Gastroesophageal sphincter (tissue), 4 donors: Measurements from ENCODE around the gene SNTG2. TPM values are rescaled to one million over a fixed set of nuclear protein-coding genes. Genes with fewer than 3 reads are reported as not detected.

Source experiments
- ATAC-seq: fragments of 150-250 bp; one replicate; pipeline ENCODE4 v1.9.1; 2016; ENCODE audit warnings: mild to moderate bottlenecking, moderate library complexity
- H3K27ac ChIP-seq, 4 donors: fragments of 200-600 bp; sonication (generic) in 3 of 4; 1 replicate in 3 of 4; 2 replicates in 1 of 4; pipeline ENCODE4 v1.5.1; 2016 to 2019
- H3K27me3 ChIP-seq: fragments of 200-600 bp; sonication (generic); one replicate; pipeline ENCODE4 v1.5.1; 2019
- H3K36me3 ChIP-seq, 2 donors: fragments of 200-600 bp; sonication (generic); one replicate each; pipeline ENCODE4 v1.5.1; 2019; ENCODE audit warnings: control low read depth in 1 of 2
- H3K4me1 ChIP-seq, 3 donors: fragments of 200-600 bp; sonication (generic); 1 replicate in 2 of 3; 2 replicates in 1 of 3; pipeline ENCODE4 v1.5.1; 2016 to 2019; ENCODE audit warnings: control low read depth in 2 of 3
- H3K4me3 ChIP-seq, 2 donors: fragments of 200-600 bp; sonication (generic); one replicate each; pipeline ENCODE4 v1.5.1; 2019; ENCODE audit warnings: mild to moderate bottlenecking in 1 of 2, moderate library complexity in 1 of 2
- H3K9me3 ChIP-seq, 3 donors: fragments of 200-600 bp; sonication (generic); one replicate each; pipeline ENCODE4 v1.5.1; 2017 to 2019; ENCODE audit warnings: control low read depth in 2 of 3
- CTCF ChIP-seq, 4 experiments: fragments of 200-600 bp in 2 of 4; fragments of 450-650 bp in 2 of 4; sonication (generic) in 1 of 4; IDR thresholded peaks; one replicate each; pipeline ENCODE4 v1.5.1; 2017 to 2019; ENCODE audit warnings: antibody characterized with exemption in 4 of 4, mild to moderate bottlenecking in 2 of 4, moderate library complexity in 2 of 4
- EP300 ChIP-seq: sonication (generic); formaldehyde crosslinking; IDR thresholded peaks from one replicate; pipeline ENCODE4 v1.6.1; 2017; ENCODE audit warnings: antibody characterized with exemption, mild to moderate bottlenecking
- POLR2A ChIP-seq, 2 donors: fragments of 450-650 bp; IDR thresholded peaks; one replicate each; pipeline ENCODE4 v1.6.1; 2017; ENCODE audit warnings: antibody characterized with exemption in 2 of 2, mild to moderate bottlenecking in 2 of 2, moderate library complexity in 1 of 2
- POLR2AphosphoS5 ChIP-seq: sonication (generic); formaldehyde crosslinking; IDR thresholded peaks from one replicate; pipeline ENCODE4 v1.6.1; 2017; ENCODE audit warnings: antibody characterized with exemption
- WGBS, 2 donors: methylation state at CpG; one replicate each; pipeline ENCODE4 v1.1.5; 2018; ENCODE audit warnings: low coverage in 1 of 2; 5-methylcytosine and 5-hydroxymethylcytosine counted together
- total RNA-seq, 4 donors: library from RNA; depleted of rRNA; stranded (reverse); fragments of >200 nt; gene quantifications; one replicate each; pipeline ENCODE4 v1.1.0, GENCODE V29; 2016

SNTG2 gene
- total RNA-seq, 4 donors from 2014 or later = 1.5 to 7.9 (median 4.3) TPM

DNA sequence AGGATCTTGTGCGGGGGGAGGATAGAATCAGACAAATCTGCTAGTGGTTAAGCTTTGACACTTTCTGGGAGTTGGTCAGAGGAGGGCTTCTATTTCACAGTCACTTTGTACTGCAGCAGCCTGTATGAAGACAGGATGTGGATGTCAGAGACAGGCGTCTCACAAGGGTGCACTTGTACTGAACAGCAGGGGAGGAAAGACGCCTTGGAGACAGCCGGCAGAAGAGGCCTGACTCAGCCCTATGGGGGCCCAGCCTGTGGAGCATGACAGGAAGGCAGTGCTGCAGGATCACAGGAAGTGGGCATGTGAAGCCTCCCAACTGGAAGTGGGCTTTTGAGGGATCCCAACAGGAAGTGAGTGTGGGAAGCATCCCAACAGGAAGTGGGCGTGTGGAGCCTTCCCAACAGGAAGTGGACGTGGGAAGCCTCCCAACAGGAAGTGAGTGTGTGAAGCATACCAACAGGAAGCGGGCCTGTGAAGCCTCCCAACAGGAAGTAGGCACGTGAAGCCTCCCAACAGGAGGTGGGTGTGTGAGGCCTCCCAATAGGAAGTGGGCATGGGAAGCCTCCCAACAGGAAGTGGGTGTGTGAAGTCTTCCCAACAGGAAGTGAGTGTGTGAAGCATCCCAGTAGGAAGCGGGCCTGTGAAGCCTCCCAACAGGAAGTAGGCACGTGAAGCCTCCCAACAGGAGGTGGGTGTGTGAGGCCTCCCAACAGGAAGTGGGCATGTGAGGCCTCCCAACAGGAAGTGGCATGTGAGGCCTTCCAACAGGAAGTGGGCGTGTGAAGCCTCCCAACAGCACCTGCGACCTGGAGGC, 212.3 kb downstream of the SNTG2 start:
- no peaks in the 10 kb centered on the region for H3K36me3 ChIP-seq
- H3K4me1 ChIP-seq = no peaks in the 10 kb centered on the region
- no peak for ATAC-seq
- H3K4me3 ChIP-seq = no peak overlapping the region
- no peak for TF ChIP-seq POLR2A (IDR thresholded peaks at IDR 0.05)
- no peak for TF ChIP-seq EP300
- no peak for TF ChIP-seq CTCF (IDR thresholded peaks at IDR 0.05)
- no peak for TF ChIP-seq POLR2AphosphoS5
- 38 to 61% methylated on average over 3 to 8 of the region's 12 CpGs for WGBS, 2 donors
- H3K9me3 ChIP-seq = peaks cover 0 to 8% (median 0%) of the 10 kb centered on the region in 3 donors
- H3K27ac ChIP-seq = peak overlapping the region in 2 of 4 donors; percentile 39 to 46
- no peaks in the 10 kb centered on the region for H3K27me3 ChIP-seq

DNA sequence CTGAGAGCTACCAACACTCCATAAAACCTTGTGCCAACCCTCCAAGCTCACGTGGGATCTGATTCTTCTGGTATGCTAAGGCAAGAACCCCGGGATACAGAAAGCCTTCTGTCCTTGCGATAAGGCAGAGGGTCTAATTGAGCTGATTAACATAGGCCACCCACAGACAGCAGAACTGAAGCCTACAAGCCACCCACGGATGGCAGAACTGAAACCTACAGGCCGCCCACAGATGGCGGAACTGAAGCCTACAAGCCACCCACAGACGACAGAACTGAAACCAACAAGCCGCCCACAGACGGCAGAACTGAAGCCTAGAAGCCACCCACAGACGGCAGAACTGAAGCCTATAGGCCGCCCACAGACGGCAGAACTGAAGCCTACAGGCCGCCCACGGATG, 216.3 kb downstream of the SNTG2 start:
- no peak overlapping the region for H3K4me3 ChIP-seq
- peaks cover 0 to 8% (median 0%) of the 10 kb centered on the region in 3 donors for H3K9me3 ChIP-seq
- no peak overlapping the region for H3K27ac ChIP-seq
- no peaks in the 10 kb centered on the region for H3K36me3 ChIP-seq
- 95% methylated on average over 3 of the region's 14 CpGs; no CpG with 5 or more reads in 1 of the 2 donors for WGBS, 2 donors
- no peaks in the 10 kb centered on the region for H3K4me1 ChIP-seq
- peaks cover under 1% of the 10 kb centered on the region for H3K27me3 ChIP-seq
- TF ChIP-seq CTCF (IDR thresholded peaks at IDR 0.05) = no peak
- TF ChIP-seq POLR2AphosphoS5 = no peak
- TF ChIP-seq POLR2A (IDR thresholded peaks at IDR 0.05) = no peak
- TF ChIP-seq EP300 = no peak
- ATAC-seq = no peak

- Histone ChIP-seq H3K4me1 (no peaks in the 10 kb centered on the region), H3K9me3 (peaks cover 0 to 4% (median 0%) of the 10 kb centered on the region in 3 donors), H3K4me3 (no peak overlapping the region), H3K27ac (peak overlapping the region in 1 of 4 donors; percentile 23), H3K27me3 (peaks cover 11% of the 10 kb centered on the region), H3K36me3 (no peaks in the 10 kb centered on the region)
- TF ChIP-seq EP300 (no peak), POLR2AphosphoS5 (no peak), POLR2A (IDR thresholded peaks at IDR 0.05) (no peak), CTCF (IDR thresholded peaks at IDR 0.05) (no peak)
- ATAC-seq = no peak
- 69 to 91% methylated on average over 9 to 10 of the region's 10 CpGs for WGBS, 2 donors
Measured at GRCh38 chr2:1168846-1169245, 218.2 kb downstream of the SNTG2 start.

DNA sequence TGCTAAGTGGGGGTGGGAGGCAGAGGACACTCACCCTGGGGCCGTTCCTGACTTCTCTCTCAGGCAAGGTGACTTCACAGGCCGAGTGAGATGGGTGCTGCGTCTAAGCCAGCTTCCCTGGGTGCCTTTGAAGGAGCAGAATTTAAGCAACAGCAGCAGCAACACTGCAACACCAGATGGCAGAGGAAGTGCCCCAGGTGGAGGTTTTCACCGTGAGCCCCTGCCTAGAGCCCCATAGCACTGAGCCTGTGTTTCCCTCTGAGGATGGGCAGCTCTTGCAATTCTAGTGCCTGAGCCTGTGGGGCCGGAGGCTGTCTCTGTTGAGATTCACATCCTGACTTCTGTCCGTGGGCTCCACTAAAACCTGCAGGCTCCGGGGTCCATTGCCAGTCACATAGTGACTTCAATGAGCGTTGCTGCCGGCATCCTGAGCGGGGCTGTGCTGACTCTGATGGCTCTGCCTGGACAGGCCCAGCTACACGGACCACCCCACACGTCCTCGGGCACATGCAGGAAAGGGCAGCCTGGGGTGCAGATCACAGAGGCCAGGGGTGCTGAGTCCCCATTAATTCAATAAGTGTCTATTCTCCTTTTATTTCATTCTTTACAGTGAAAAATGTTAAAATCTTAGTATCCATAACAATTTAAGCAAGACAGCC, 218.8 kb downstream of the SNTG2 start:
- Histone ChIP-seq H3K27ac (peak overlapping the region in 2 of 4 donors; percentile 23 to 27), H3K36me3 (no peaks in the 10 kb centered on the region), H3K9me3 (peaks cover 0 to 4% (median 0%) of the 10 kb centered on the region in 3 donors), H3K27me3 (peaks cover 11% of the 10 kb centered on the region), H3K4me1 (no peaks in the 10 kb centered on the region), H3K4me3 (no peak overlapping the region)
- no peak for ATAC-seq
- TF ChIP-seq EP300 (no peak), POLR2AphosphoS5 (no peak), CTCF (IDR thresholded peaks at IDR 0.05) (no peak), POLR2A (IDR thresholded peaks at IDR 0.05) (no peak)
- 82 to 88% methylated on average over 8 to 9 of the region's 13 CpGs for WGBS, 2 donors
